Left lung (tissue), 10 donors: ENCODE measurements around the gene SLC9A4. TPM values are rescaled to one million over a fixed set of nuclear protein-coding genes. Genes with fewer than 3 reads are reported as not detected.
A peak's percentile ranks its signal among the peaks of the same experiment; 100 is the strongest.

Experiments used
- ATAC-seq: fragments of 200-7000 bp; cut with Tn5 transposase; one replicate; pipeline ENCODE4 v1.9.1; 2020; ENCODE audit warnings: moderate library complexity
- DNase-seq, 4 donors: peaks; one replicate each; pipeline ENCODE4 v3.0.0-alpha.2; 2013 to 2020
- H3K27ac ChIP-seq, 2 donors: fragments of 200-600 bp; sonication (generic) in 1 of 2; one replicate each; pipeline versions ENCODE4 v1.5.0 to v1.8.0; 2020 to 2021
- H3K27me3 ChIP-seq, 2 donors: fragments of 200-600 bp; sonication (generic) in 1 of 2; one replicate each; pipeline versions ENCODE4 v1.5.0 to v1.8.0; 2020 to 2021
- H3K36me3 ChIP-seq, 2 donors: fragments of 200-600 bp; sonication (generic) in 1 of 2; one replicate each; pipeline versions ENCODE4 v1.5.0 to v1.8.0; 2020 to 2021
- H3K4me1 ChIP-seq, 2 donors: fragments of 200-600 bp; one replicate each; pipeline ENCODE4 v1.8.0; 2021
- H3K4me3 ChIP-seq, 2 donors: fragments of 200-600 bp; sonication (generic) in 1 of 2; one replicate each; pipeline versions ENCODE4 v1.5.0 to v1.8.0; 2020 to 2021; ENCODE audit warnings: mild to moderate bottlenecking in 1 of 2
- H3K9me3 ChIP-seq, 2 donors: fragments of 200-600 bp; sonication (generic) in 1 of 2; one replicate each; pipeline versions ENCODE4 v1.5.0 to v1.8.0; 2020 to 2021
- CTCF ChIP-seq, 2 donors: fragments of 200-600 bp; sonication (generic) in 1 of 2; IDR thresholded peaks; one replicate each; pipeline versions ENCODE4 v1.5.0 to v1.8.0; 2021; ENCODE audit warnings: antibody characterized with exemption in 2 of 2
- intact Hi-C, 2 donors: fragments of 100-400 bp; cut with DNase I; formaldehyde crosslinking; loops; one replicate each; pipeline versions ENCODE4 v1.11.2 to v1.14.2; 2022
- polyA plus RNA-seq, 6 donors: library from polyadenylated mRNA; unstranded; fragments of 120-200 nt; gene quantifications; one replicate each; pipeline ENCODE4 v1.2.1, GENCODE V29; 2013; ENCODE audit not compliant: insufficient read length in 6 of 6
- total RNA-seq, 2 donors: library from RNA; stranded (reverse); fragmentation: NEBNext Ultra II Directional; extraction: Animal tissue kit (Norgen Biotek cat#: 25700); gene quantifications; one replicate each; pipeline ENCODE4 v1.2.1, GENCODE V29; 2021
- donor health status: DM: no; HTN: yes; CAD: no.
- donor health status: DM: no; HTN: no; CAD: no.

SLC9A4 gene
- total and polyA plus RNA-seq, 8 donors: 0.06 to 0.08 (median 0.06) TPM; not detected in 4

GRCh38 chr2:102427249-102427648, 45.8 kb upstream of the SLC9A4 start:
- Histone ChIP-seq H3K27ac (no peak overlapping the region), H3K4me3 (peak overlapping the region in 1 of 2 donors; percentile 8), H3K36me3 (no peaks in the 10 kb centered on the region), H3K9me3 (no peaks in the 10 kb centered on the region), H3K27me3 (no peaks in the 10 kb centered on the region), H3K4me1 (peaks cover 0 to 8% of the 10 kb centered on the region in 2 donors)
- DNase-seq (no peak), ATAC-seq (no peak)
- no peak for TF ChIP-seq CTCF (IDR thresholded peaks at IDR 0.05)
- intact Hi-C loops: no loop called here

- Histone ChIP-seq H3K4me3 (no peak overlapping the region), H3K36me3 (no peaks in the 10 kb centered on the region), H3K27ac (peak overlapping the region in 1 of 2 donors; percentile 53), H3K9me3 (no peaks in the 10 kb centered on the region), H3K27me3 (no peaks in the 10 kb centered on the region), H3K4me1 (peaks cover 0 to 8% of the 10 kb centered on the region in 2 donors)
- DNase-seq: no peak
- ATAC-seq: no peak
- intact Hi-C loops: no loop called here
- TF ChIP-seq CTCF (IDR thresholded peaks at IDR 0.05): no peak
These were observed 44.5 kb upstream of the SLC9A4 start for GRCh38 chr2:102428573-102428972.

GRCh38 chr2:102432386-102432785, 40.6 kb upstream of the SLC9A4 start:
- no peaks in the 10 kb centered on the region for H3K9me3 ChIP-seq
- H3K36me3 ChIP-seq: no peaks in the 10 kb centered on the region
- DNase-seq: no peak
- no peak for ATAC-seq
- H3K27ac ChIP-seq: no peak overlapping the region
- intact Hi-C loops: loop anchor here in 1 of 2 donors (10.0 kb wide), 1 partner anchor 418 kb away; no protein-coding TSS in a partner anchor
- H3K4me1 ChIP-seq: peaks cover 0 to 26% of the 10 kb centered on the region in 2 donors
- no peak overlapping the region for H3K4me3 ChIP-seq
- H3K27me3 ChIP-seq: no peaks in the 10 kb centered on the region
- no peak for TF ChIP-seq CTCF (IDR thresholded peaks at IDR 0.05)

- TF ChIP-seq CTCF (IDR thresholded peaks at IDR 0.05): no peak
- DNase-seq: no peak
- Histone ChIP-seq H3K4me1 (peaks cover 0 to 27% of the 10 kb centered on the region in 2 donors), H3K36me3 (no peaks in the 10 kb centered on the region), H3K27me3 (no peaks in the 10 kb centered on the region), H3K4me3 (no peak overlapping the region), H3K9me3 (no peaks in the 10 kb centered on the region), H3K27ac (no peak overlapping the region)
- intact Hi-C loops: loop anchor here in 1 of 2 donors (10.0 kb wide), 1 partner anchor 419 kb away; no protein-coding TSS in a partner anchor
- no peak for ATAC-seq
These were observed 38.9 kb upstream of the SLC9A4 start for GRCh38 chr2:102433973-102434654.

GRCh38 chr2:102434655-102435381, 38.2 kb upstream of the SLC9A4 start:
- no peak for DNase-seq
- no peak for ATAC-seq
- no peaks in the 10 kb centered on the region for H3K27me3 ChIP-seq
- intact Hi-C loops: loop anchor here in 1 of 2 donors (10.0 kb wide), 1 partner anchor 420 kb away; no protein-coding TSS in a partner anchor
- no peaks in the 10 kb centered on the region for H3K9me3 ChIP-seq
- H3K36me3 ChIP-seq: no peaks in the 10 kb centered on the region
- H3K4me3 ChIP-seq: no peak overlapping the region
- TF ChIP-seq CTCF (IDR thresholded peaks at IDR 0.05): no peak
- no peak overlapping the region for H3K27ac ChIP-seq
- H3K4me1 ChIP-seq: peaks cover 0 to 21% of the 10 kb centered on the region in 2 donors
